OCI-LY7 (cell line): ENCODE data around the gene VENTX.

Experiments used
- CTCF ChIP-seq: fragments of 200-600 bp; sonication (generic); conservative IDR thresholded peaks from 2 replicates; pipeline ENCODE4 v1.5.1; 2014; ENCODE audit warnings: mild to moderate bottlenecking, antibody characterized with exemption, low read length, moderate library complexity, mixed read lengths
- EZH2phosphoT487 ChIP-seq: fragments of 200-600 bp; sonication (generic); IDR thresholded peaks from 2 replicates; pipeline ENCODE4 v1.6.1; 2018; ENCODE audit warnings: low read depth, borderline replicate concordance, mild to moderate bottlenecking, mixed run types, antibody characterized with exemption, low read length, moderate library complexity, mixed read lengths

GRCh38 chr10:133198621-133199487 is 38.8 kb upstream of the VENTX start:
- no peak for TF ChIP-seq CTCF
- no peak for TF ChIP-seq EZH2phosphoT487
